Activated CD8-positive, alpha-beta memory T cell treated with anti-CD3 and anti-CD28 coated beads, Interleukin-2, amount 10 ng/mL, durations not matched to agents 7 days and 5 days (primary cell): Measurements from ENCODE around the gene EID3. TPM values are rescaled to one million over a fixed set of nuclear protein-coding genes. Genes with fewer than 3 reads are reported as not detected.

Experiments
- ATAC-seq: fragments of 150-1000 bp; cut with Tn5 transposase; one replicate; pipeline ENCODE4 v1.10.0; 2021; ENCODE audit warnings: moderate library complexity
- CTCF ChIA-PET: fragments of 350-600 bp; sonication (Branson Sonifier 250); formaldehyde crosslinking; loops from one replicate; lab custom pipeline; 2021; ENCODE audit warnings: antibody characterized with exemption; lab: Charles Lee
- DNase-seq: peaks from one replicate; pipeline ENCODE4 v3.0.0-alpha.2; 2020
- H3K27ac Mint-ChIP-seq: one replicate; pipeline ENCODE4 v1.8.0; 2021; ENCODE audit warnings: mild to moderate bottlenecking, mixed read lengths
- H3K27me3 Mint-ChIP-seq: one replicate; pipeline ENCODE4 v1.8.0; 2021; ENCODE audit warnings: mixed read lengths
- H3K36me3 Mint-ChIP-seq: one replicate; pipeline ENCODE4 v1.8.0; 2021; ENCODE audit warnings: mild to moderate bottlenecking, mixed read lengths
- H3K4me1 Mint-ChIP-seq: one replicate; pipeline ENCODE4 v1.8.0; 2021; ENCODE audit warnings: mixed read lengths
- H3K4me3 Mint-ChIP-seq: one replicate; pipeline ENCODE4 v1.8.0; 2021; ENCODE audit warnings: mild to moderate bottlenecking, moderate library complexity, mixed read lengths
- H3K9me3 Mint-ChIP-seq: one replicate; pipeline ENCODE4 v1.8.0; 2022; ENCODE audit warnings: low read depth, mixed read lengths
- total RNA-seq, 2 experiments: library from RNA; stranded (reverse); gene quantifications; one replicate each; pipeline ENCODE4 v1.2.3, GENCODE V29; 2021

EID3 gene
- total RNA-seq, 2 experiments from 2014 or later = 6.9 to 7.1 TPM

DNA sequence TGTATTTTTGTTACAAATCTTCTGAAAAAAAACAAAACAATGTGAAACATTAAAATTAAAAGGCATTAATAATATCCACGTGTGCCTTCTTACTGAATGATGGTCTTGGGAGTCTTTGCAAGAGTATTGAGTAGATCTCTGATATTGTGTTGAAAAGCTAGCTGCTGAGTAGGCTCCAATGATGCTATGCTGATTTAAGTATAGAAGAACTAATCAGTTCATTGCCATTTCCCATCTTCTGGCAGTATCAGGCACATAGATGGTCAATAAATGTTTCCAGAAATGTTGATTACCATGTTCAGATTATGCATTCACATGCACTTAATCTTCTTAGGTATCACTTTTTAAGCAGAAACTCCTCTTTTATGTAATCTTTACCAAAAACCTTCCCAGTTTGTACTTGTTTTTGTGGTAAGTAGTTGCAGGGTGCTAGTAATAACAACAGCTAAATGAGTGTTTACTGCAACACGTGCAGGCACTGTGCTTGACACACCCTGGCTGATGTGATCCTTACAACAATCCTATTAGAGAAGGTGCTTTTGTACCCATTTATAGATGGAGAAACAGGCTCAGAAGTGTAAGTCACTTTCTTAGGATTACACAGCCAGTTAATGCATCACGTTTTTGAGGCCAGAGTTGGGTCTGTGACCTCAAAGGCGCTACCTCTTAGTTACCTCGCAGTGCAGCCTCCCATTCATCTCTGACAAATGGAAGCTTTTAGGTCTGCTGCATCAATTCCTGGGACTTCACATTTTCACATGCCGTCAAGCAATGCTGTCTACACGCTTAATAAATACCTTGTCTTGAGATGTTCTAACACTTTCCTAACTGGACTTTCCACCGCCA is 46.9 kb downstream of the EID3 start:
- H3K4me1 Mint-ChIP-seq = no peaks in the 10 kb centered on the region
- no peak overlapping the region for H3K27ac Mint-ChIP-seq
- no peak overlapping the region for H3K4me3 Mint-ChIP-seq
- peak; percentile 33 for DNase-seq
- no peaks in the 10 kb centered on the region for H3K27me3 Mint-ChIP-seq
- H3K9me3 Mint-ChIP-seq = no peaks in the 10 kb centered on the region
- peaks cover 22% of the 10 kb centered on the region for H3K36me3 Mint-ChIP-seq
- ATAC-seq = no peak
- CTCF ChIA-PET = interaction anchor here (1.6 kb wide), 1 partner anchor 149 kb away, joined by 6 read pairs; no protein-coding TSS in a partner anchor

DNA sequence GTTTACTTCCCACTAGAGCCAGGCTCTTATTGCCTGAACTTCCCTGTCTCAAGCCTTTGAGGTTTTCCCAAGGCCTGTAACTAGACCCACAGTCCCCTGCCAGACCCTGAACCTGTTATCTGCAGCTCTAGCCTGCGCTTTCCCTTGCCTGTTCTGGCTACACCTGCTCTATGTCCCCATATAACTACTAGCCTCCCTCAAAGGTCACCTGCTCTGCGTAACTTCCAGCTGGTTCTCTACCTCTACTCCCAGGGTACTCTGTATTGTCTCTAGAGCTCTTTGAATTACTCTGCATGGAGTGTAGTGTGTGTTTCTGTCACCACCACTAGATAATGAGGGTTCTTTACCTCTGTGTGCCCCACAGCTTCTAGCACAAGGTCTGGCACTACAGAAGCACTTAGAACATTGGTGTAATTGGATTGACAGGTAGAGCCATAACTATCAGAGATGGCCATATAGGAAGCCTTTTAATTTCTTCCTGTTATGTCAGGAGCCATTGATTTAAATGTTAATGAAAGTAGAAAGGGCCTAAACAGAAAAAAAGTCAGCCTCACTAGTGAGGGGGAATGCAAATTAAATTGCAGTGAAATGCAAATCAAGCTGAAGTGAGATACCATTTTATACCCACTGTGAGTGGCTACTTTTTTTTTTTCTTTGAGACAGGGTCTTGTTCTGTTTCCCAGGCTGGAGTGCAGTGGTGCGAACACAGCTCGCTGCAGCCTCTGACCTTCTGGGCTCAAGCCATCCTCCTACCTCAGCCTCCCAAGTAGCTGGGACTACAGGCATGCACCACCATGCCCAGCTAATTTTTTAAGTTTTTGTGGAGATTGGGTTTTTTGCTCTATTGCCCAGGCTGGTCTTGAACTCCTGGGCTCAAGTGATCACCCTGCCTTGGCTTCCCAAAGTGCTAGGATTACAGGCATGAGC is 47.8 kb downstream of the EID3 start:
- DNase-seq (peak; percentile 11), ATAC-seq (no peak)
- no peak overlapping the region for H3K27ac Mint-ChIP-seq
- H3K4me1 Mint-ChIP-seq = no peaks in the 10 kb centered on the region
- H3K4me3 Mint-ChIP-seq = no peak overlapping the region
- H3K36me3 Mint-ChIP-seq = peaks cover 21% of the 10 kb centered on the region
- H3K27me3 Mint-ChIP-seq = no peaks in the 10 kb centered on the region
- CTCF ChIA-PET = interaction anchor here (1.6 kb wide), 1 partner anchor 150 kb away, joined by 6 read pairs; no protein-coding TSS in a partner anchor
- H3K9me3 Mint-ChIP-seq = no peaks in the 10 kb centered on the region

DNA sequence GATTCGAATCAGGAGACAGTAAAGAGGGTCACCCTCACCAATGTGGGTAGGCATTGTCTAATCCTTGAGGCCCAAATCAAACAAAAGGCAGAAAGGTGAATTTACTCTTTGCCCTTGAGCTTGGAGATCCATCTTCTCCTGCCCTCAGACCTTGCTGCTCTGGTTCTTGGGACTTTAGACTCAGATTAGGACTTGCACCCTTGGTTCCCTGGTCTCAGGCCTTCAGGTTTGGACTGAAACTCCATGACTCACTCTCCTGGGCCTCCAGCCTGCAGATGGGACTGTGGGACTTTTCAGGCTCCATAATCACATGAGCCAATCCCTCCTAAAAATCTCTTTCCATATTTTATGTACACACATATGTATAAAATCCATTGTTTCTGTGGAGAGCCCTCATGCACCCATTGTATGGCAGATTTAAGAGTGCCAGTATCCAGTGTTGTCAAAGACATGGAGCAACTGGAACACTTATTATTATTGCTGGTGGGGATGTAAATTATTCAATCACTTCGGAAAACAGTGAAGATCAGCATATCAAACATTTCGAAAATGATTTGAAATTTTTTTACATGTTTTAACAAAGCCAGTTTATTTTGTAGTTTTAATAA is 48.7 kb downstream of the EID3 start:
- H3K9me3 Mint-ChIP-seq = no peaks in the 10 kb centered on the region
- CTCF ChIA-PET = no interaction called here
- DNase-seq (peak; percentile 14), ATAC-seq (no peak)
- H3K36me3 Mint-ChIP-seq = peaks cover 20% of the 10 kb centered on the region
- no peak overlapping the region for H3K4me3 Mint-ChIP-seq
- no peaks in the 10 kb centered on the region for H3K4me1 Mint-ChIP-seq
- H3K27ac Mint-ChIP-seq = no peak overlapping the region
- H3K27me3 Mint-ChIP-seq = no peaks in the 10 kb centered on the region

DNA sequence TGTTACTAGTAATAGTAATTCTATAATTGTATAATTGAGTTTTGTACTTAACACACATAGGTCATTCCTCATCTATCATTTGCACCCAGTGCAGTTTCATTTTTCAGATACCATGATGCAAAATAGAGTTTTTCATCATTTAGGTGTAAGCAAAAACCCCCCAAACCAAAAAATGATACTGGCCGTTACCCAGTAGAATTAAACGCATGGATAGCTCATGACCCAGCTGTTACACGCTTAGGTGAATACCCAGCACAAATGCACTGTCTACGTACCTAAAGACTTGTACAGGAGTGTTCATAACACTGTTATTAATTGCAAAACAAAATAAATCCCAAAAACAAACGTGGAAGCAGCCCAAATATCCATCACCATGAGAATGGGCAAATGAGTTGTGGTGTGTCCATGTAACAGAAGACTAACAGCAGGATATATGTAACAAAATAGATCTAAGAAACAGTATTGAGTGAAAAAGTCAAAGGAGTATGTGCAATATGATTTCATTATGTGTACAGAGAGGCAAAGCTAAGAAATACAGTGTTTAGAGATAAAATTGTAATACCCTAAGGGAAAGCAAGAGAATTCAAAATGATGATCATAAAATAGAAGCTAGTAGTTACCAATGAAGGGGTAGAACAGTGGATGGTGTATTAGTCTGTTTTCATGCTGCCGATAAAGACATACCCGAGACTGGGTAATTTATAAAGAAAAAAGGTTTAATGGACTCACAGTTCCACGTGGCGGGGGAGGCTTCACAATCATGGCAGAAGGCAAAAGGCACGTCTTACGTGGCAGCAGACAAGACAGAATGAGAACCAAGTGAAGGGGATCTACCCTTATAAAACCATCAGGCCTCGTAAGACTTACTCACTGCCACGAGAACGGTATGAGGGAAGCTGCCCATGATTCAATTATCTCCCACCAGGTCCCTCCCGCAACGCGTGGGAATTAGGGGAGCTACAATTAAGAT is 49.8 kb downstream of the EID3 start:
- Mint-ChIP-seq H3K27me3 (no peaks in the 10 kb centered on the region), H3K9me3 (no peaks in the 10 kb centered on the region), H3K36me3 (peaks cover 12% of the 10 kb centered on the region), H3K27ac (no peak overlapping the region), H3K4me1 (peaks cover 7% of the 10 kb centered on the region), H3K4me3 (no peak overlapping the region)
- CTCF ChIA-PET = interaction anchor here (1.2 to 1.3 kb wide), 2 partner anchors 14 to 28 kb away, joined by 3 read pairs; no protein-coding TSS in a partner anchor
- no peak for ATAC-seq
- peak; percentile 31 for DNase-seq

DNA sequence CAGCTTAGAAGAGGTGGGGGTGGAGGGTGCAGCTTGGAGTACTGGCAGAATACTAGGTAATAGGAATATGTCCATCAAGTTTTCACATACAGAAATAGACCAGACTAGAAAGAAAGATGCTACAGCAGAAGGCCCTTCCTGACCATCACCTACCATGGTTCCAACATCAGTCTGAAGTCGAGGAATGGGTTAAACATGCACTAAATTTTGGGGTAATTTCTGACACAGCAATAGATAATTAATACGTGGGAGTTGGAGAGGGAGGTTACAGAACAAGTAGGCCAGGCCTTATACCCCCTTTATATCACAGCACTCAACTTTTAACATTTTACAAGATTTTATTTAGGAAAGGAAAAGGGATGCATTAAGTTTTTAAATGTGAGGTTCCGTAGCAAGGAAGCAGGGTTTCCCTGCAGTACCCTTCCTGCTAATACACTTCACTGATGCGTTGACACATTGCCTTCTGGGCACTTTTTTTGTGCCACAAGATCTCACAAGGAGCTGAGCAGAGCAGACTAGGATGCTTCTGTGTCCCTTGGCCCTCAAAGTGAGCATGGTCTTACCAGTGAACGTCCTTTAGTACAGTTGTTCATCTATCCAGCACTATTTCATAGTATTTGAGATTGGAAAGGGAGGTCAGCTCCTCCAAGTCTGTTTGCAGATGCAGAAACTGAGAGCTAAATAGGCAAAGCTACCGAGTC is 50.8 kb downstream of the EID3 start:
- CTCF ChIA-PET = interaction anchor here (1.3 kb wide), 1 partner anchor 15 kb away, joined by 3 read pairs; no protein-coding TSS in a partner anchor
- peaks cover 3% of the 10 kb centered on the region for H3K36me3 Mint-ChIP-seq

More for the DNA sequence above, 50.8 kb downstream of the EID3 start:
- DNase-seq (peak; percentile 18), ATAC-seq (no peak)
- Mint-ChIP-seq H3K27ac (no peak overlapping the region), H3K4me3 (no peak overlapping the region), H3K9me3 (no peaks in the 10 kb centered on the region), H3K4me1 (peaks cover 9% of the 10 kb centered on the region), H3K27me3 (no peaks in the 10 kb centered on the region)

Other genes starting within 250 kb of the EID3 start
- 10 to 100 TPM; 12.7 to 15.2 TPM for gene HCFC2, start 239.2 kb upstream of the EID3 start, total RNA-seq
- 10 to 100 TPM; 23.8 to 24.2 TPM for gene NFYB, start 165.5 kb upstream of the EID3 start, total RNA-seq
- gene TXNRD1, start 88.0 kb upstream of the EID3 start, total RNA-seq = 100 to 1,000 TPM; 109 to 118 TPM
- gene CHST11, start 153.2 kb downstream of the EID3 start, total RNA-seq = 100 to 1,000 TPM; 123 to 141 TPM